HCT116 (cell line): Measurements from ENCODE around the gene CSF3R. TPM values are rescaled to one million over a fixed set of nuclear protein-coding genes. Genes with fewer than 3 reads are reported as not detected.

ENCODE experiments used
- ATAC-seq: fragments of 200-7000 bp; cut with Tn5 transposase; 2 replicates; pipeline ENCODE4 v1.9.1; 2020; ENCODE audit warnings: mild to moderate bottlenecking, moderate library complexity
- BruUV-seq: library from RNA; stranded (reverse); fragments of 400-500 nt; replicated peaks from 2 replicates; lab custom pipeline; 2021; lab: Mats Ljungman, UMichigan
- CTCF ChIA-PET: fragments of 300-600 bp; sonication (Branson Sonifier 250); formaldehyde crosslinking; loops from one replicate; lab custom pipeline; 2021; ENCODE audit warnings: antibody characterized with exemption; lab: Charles Lee
- POLR2A ChIA-PET: fragments of 300-600, 350-600 bp; sonication (Branson Sonifier 250); formaldehyde crosslinking; loops from one replicate; lab custom pipeline; 2021; ENCODE audit warnings: antibody characterized with exemption; lab: Charles Lee
- RAD21 ChIA-PET, 2 experiments: fragments of 300-600 bp; sonication (Branson Sonifier 250); formaldehyde crosslinking; loops; one replicate each; lab custom pipeline; 2023; ENCODE audit warnings: low total read pairs in 2 of 2; ENCODE audit not compliant: uncharacterized antibody in 2 of 2, unreplicated experiment in 2 of 2, low non-redundant PET in 1 of 2; lab: Charles Lee
- DNase-seq: peaks from one replicate; pipeline ENCODE4 v3.0.0-alpha.2; 2010; ENCODE audit warnings: low read depth, low spot score
- H2AFZ ChIP-seq: fragments of 200-600 bp; shearing (Covaris generic), sonication (generic); 2 replicates; pipeline ENCODE4 v1.6.1; 2017; ENCODE audit warnings: low read depth, mixed run types, mixed read lengths, antibody characterized with exemption, low read length; ENCODE audit not compliant: poor library complexity, severe bottlenecking
- H3K27ac ChIP-seq: 2 replicates; pipeline ENCODE4 v1.5.1; 2012; ENCODE audit warnings: low read depth, low read length
- H3K27me3 ChIP-seq: fragments of 200-600 bp; sonication (generic); 2 replicates; pipeline ENCODE4 v1.6.1; 2016; ENCODE audit warnings: mixed run types, low read length, mixed read lengths; ENCODE audit not compliant: insufficient read depth
- H3K36me3 ChIP-seq, 2 experiments: fragments of 200-500 bp in 1 of 2; fragments of 200-600 bp in 1 of 2; sonication (Bioruptor generic) in 1 of 2; sonication (generic) in 1 of 2; 2 replicates each; pipeline versions ENCODE4 v1.5.1 to v1.6.1; 2014 to 2016; ENCODE audit warnings: low read length in 2 of 2, inconsistent platforms in 1 of 2, mixed read lengths in 1 of 2, mixed run types in 1 of 2; ENCODE audit not compliant: insufficient read depth in 2 of 2, control insufficient read depth in 1 of 2
- H3K4me1 ChIP-seq, 2 experiments: fragments of 200-600 bp in 1 of 2; sonication (generic) in 1 of 2; 2 replicates each; pipeline versions ENCODE4 v1.5.1 to v1.6.1; 2012 to 2017; ENCODE audit warnings: low read length in 2 of 2, inconsistent platforms in 1 of 2, mild to moderate bottlenecking in 1 of 2, mixed read lengths in 1 of 2, mixed run types in 1 of 2, moderate library complexity in 1 of 2; ENCODE audit not compliant: insufficient read depth in 2 of 2, control insufficient read depth in 1 of 2
- H3K4me2 ChIP-seq: fragments of 200-600 bp; sonication (generic); 2 replicates; pipeline ENCODE4 v1.6.1; 2017; ENCODE audit warnings: mixed run types, low read length, mixed read lengths
- H3K4me3 ChIP-seq, 2 experiments: fragments of 200-600 bp in 1 of 2; sonication (generic) in 1 of 2; replicated peaks in 1 of 2; 2 replicates each; pipeline ENCODE4 v1.5.1; 2011 to 2016; ENCODE audit warnings: low read length in 2 of 2, control low read depth in 1 of 2, low read depth in 1 of 2, mild to moderate bottlenecking in 1 of 2, mixed read lengths in 1 of 2, mixed run types in 1 of 2
- H3K79me2 ChIP-seq: fragments of 200-600 bp; sonication (generic); 2 replicates; pipeline ENCODE4 v1.6.1; 2017; ENCODE audit warnings: mild to moderate bottlenecking, mixed run types, low read length, moderate library complexity, mixed read lengths; ENCODE audit not compliant: insufficient read depth
- H3K9ac ChIP-seq: fragments of 200-600 bp; sonication (generic); 2 replicates; pipeline ENCODE4 v1.6.1; 2016; ENCODE audit warnings: low read length, mixed read lengths
- H3K9me2 ChIP-seq: fragments of 200-600 bp; sonication (generic), shearing (Covaris generic); 2 replicates; pipeline ENCODE4 v1.6.1; 2017; ENCODE audit warnings: mixed run types, mild to moderate bottlenecking, moderate library complexity; ENCODE audit not compliant: insufficient read depth
- H3K9me3 ChIP-seq, 2 experiments: fragments of 200-500 bp in 1 of 2; fragments of 200-600 bp in 1 of 2; sonication (Bioruptor generic) in 1 of 2; sonication (generic) in 1 of 2; 2 replicates each; pipeline ENCODE4 v1.6.1; 2014 to 2017; ENCODE audit warnings: low read length in 2 of 2, mixed read lengths in 2 of 2, inconsistent platforms in 1 of 2, low read depth in 1 of 2, mild to moderate bottlenecking in 1 of 2, mixed run types in 1 of 2, moderate library complexity in 1 of 2; ENCODE audit not compliant: control insufficient read depth in 1 of 2, insufficient read depth in 1 of 2
- H4K20me1 ChIP-seq: fragments of 200-600 bp; sonication (generic), shearing (Covaris generic); 2 replicates; pipeline ENCODE4 v1.6.1; 2017; ENCODE audit warnings: mixed run types, mild to moderate bottlenecking, moderate library complexity; ENCODE audit not compliant: insufficient read depth
- ATF3 ChIP-seq: IDR thresholded peaks from 2 replicates; pipeline ENCODE4 v1.6.1; 2012
- CTCF ChIP-seq, 3 experiments: fragments of 200-600 bp in 1 of 3; sonication (generic) in 1 of 3; IDR thresholded peaks in 2 of 3; conservative IDR thresholded peaks in 1 of 3; 2 replicates each; pipeline ENCODE4 v1.5.1; 2012 to 2017; ENCODE audit warnings: low read depth in 2 of 3, low read length in 2 of 3, antibody characterized with exemption in 1 of 3, borderline replicate concordance in 1 of 3, control low read depth in 1 of 3, mild to moderate bottlenecking in 1 of 3, mixed read lengths in 1 of 3, mixed run types in 1 of 3, moderate library complexity in 1 of 3; ENCODE audit not compliant: insufficient read depth in 1 of 3
- EGR1 ChIP-seq: IDR thresholded peaks from 2 replicates; pipeline ENCODE4 v1.6.1; 2012; ENCODE audit warnings: low read depth
- ELF1 ChIP-seq: IDR thresholded peaks from 2 replicates; pipeline ENCODE4 v1.6.1; 2012; ENCODE audit warnings: low read depth, borderline replicate concordance
- EZH2 ChIP-seq: fragments of 200-600 bp; sonication (generic); IDR thresholded peaks from 2 replicates; pipeline ENCODE4 v1.6.1; 2017; ENCODE audit warnings: antibody characterized with exemption, mixed run types
- EZH2phosphoT487 ChIP-seq: fragments of 200-600 bp; IDR thresholded peaks from 2 replicates; pipeline ENCODE4 v1.6.1; 2018; ENCODE audit warnings: antibody characterized with exemption, borderline replicate concordance
- FOSL1 ChIP-seq: IDR thresholded peaks from 2 replicates; pipeline ENCODE4 v1.6.1; 2012; ENCODE audit warnings: low read depth
- JUND ChIP-seq: IDR thresholded peaks from 2 replicates; pipeline ENCODE4 v1.6.1; 2012
- POLR2A ChIP-seq: IDR thresholded peaks from 2 replicates; pipeline ENCODE4 v1.7.0; 2011; ENCODE audit warnings: borderline replicate concordance; ENCODE audit not compliant: insufficient read depth, insufficient read length; ENCODE audit errors: extremely low read depth
- POLR2AphosphoS5 ChIP-seq: IDR thresholded peaks from 2 replicates; pipeline ENCODE4 v1.6.1; 2011; ENCODE audit warnings: mild to moderate bottlenecking, low read depth, low read length, moderate library complexity
- REST ChIP-seq: IDR thresholded peaks from 2 replicates; pipeline ENCODE4 v1.6.1; 2012; ENCODE audit warnings: low read depth
- SRF ChIP-seq: IDR thresholded peaks from 2 replicates; pipeline ENCODE4 v1.6.1; 2012; ENCODE audit warnings: low read depth
- TCF7L2 ChIP-seq: IDR thresholded peaks from 2 replicates; pipeline ENCODE4 v1.7.0; 2011; ENCODE audit warnings: borderline replicate concordance, inconsistent platforms; ENCODE audit not compliant: insufficient read depth, insufficient read length; ENCODE audit errors: extremely low read depth
- YY1 ChIP-seq: IDR thresholded peaks from 2 replicates; pipeline ENCODE4 v1.6.1; 2011; ENCODE audit warnings: low read length, low read depth, moderate library complexity, mild to moderate bottlenecking; ENCODE audit not compliant: insufficient replicate concordance; ENCODE audit errors: extremely low read depth
- ZBTB33 ChIP-seq: IDR thresholded peaks from 2 replicates; pipeline ENCODE4 v1.6.1; 2011; ENCODE audit warnings: mild to moderate bottlenecking, low read length, moderate library complexity; ENCODE audit not compliant: insufficient replicate concordance; ENCODE audit errors: extremely low read depth
- intact Hi-C: fragments of 100-400 bp; cut with micrococcal nuclease; formaldehyde crosslinking; loops from 2 replicates; pipeline ENCODE4 v1.10.0; 2022
- total RNA-seq: library from RNA; stranded (reverse); gene quantifications from one replicate; pipeline ENCODE4 v1.2.1, GENCODE V29; 2021; ENCODE audit not compliant: unreplicated experiment

Gene CSF3R
- total RNA-seq, 1 experiment from 2014 or later, result 0.32 TPM

- peak; percentile 69 for TF ChIP-seq TCF7L2
- no peak for TF ChIP-seq ELF1
- no peak for TF ChIP-seq EZH2
- no peak for TF ChIP-seq EZH2phosphoT487
- TF ChIP-seq, all 23 proteins: peak for 11
Observed at GRCh38 chr1:36463803-36464604, 18.7 kb downstream of the CSF3R start, which contains the start of gene MRPS15 (continued).

GRCh38 chr1:36463463-36463802, 19.3 kb downstream of the CSF3R start:
- RAD21 ChIA-PET, result no interaction called here
- Histone ChIP-seq H3K9me3 (no peaks in the 10 kb centered on the region), H2AFZ (no peak overlapping the region), H3K36me3 (peaks cover 6 to 22% of the 10 kb centered on the region in 2 experiments), H3K27ac (peak overlapping the region; percentile 84), H3K27me3 (no peaks in the 10 kb centered on the region), H3K4me2 (peak overlapping the region; percentile 90), H3K9ac (peak overlapping the region; percentile 83), H4K20me1 (no peaks in the 10 kb centered on the region), H3K4me1 (peaks cover 11 to 37% of the 10 kb centered on the region in 2 experiments), H3K9me2 (no peaks in the 10 kb centered on the region), H3K4me3 (peak overlapping the region; percentile 73 to 100), H3K79me2 (peaks cover 28% of the 10 kb centered on the region)
- POLR2A ChIA-PET, result interaction anchor here (1.4 to 2.0 kb wide), 2 partner anchors 14 to 39 kb away, joined by 4 to 20 read pairs; partner anchors contain the start of gene OSCP1
- CTCF ChIA-PET, result interaction anchor here (1.1 to 1.3 kb wide), 2 partner anchors 13 to 53 kb away, joined by 3 to 4 read pairs; partner anchors contain the start of gene OSCP1
- DNase-seq (no peak), ATAC-seq (peak; percentile 46)
- intact Hi-C loops, result loop anchor here (2.0 kb wide), 1 partner anchor 21 kb away; no protein-coding TSS in a partner anchor
- TSS peak; percentile 33 for BruUV-seq
- no peak for TF ChIP-seq ELF1
- TF ChIP-seq EGR1, result no peak
- no peak for TF ChIP-seq ATF3
- TF ChIP-seq SRF, result no peak
- TF ChIP-seq JUND, result no peak
- no peak for TF ChIP-seq EZH2phosphoT487
- no peak for TF ChIP-seq POLR2AphosphoS5
- no peak for TF ChIP-seq FOSL1
- TF ChIP-seq REST, result no peak
- no peak for TF ChIP-seq ZBTB33
- no peak for TF ChIP-seq YY1
- no peak for TF ChIP-seq POLR2A
- no peak for TF ChIP-seq CTCF (IDR thresholded peaks at IDR 0.05 in 2 of 3, conservative IDR thresholded peaks at IDR 0.05 in 1 of 3; ENCODE audit: borderline replicate concordance in 1 of 3, insufficient read depth in 1 of 3, low read depth in 2 of 3, low read length in 2 of 3)
